Spleen (tissue), 7 donors: ENCODE measurements around the gene RGMB.

Source experiments
- POLR2A ChIP-seq, 3 donors: fragments of 450-650 bp; IDR thresholded peaks; one replicate each; pipeline ENCODE4 v1.5.1; 2017; ENCODE audit warnings: antibody characterized with exemption in 3 of 3, mild to moderate bottlenecking in 1 of 3
- POLR2AphosphoS5 ChIP-seq, 3 donors: sonication (generic); formaldehyde crosslinking; IDR thresholded peaks; one replicate each; pipeline ENCODE4 v1.5.1; 2017; ENCODE audit warnings: antibody characterized with exemption in 3 of 3
- TF ChIP-seq, protein P1 (sequence below), 11 experiments: fragments of 200-600 bp in 7 of 11; fragments of 450-650 bp in 4 of 11; sonication (generic) in 4 of 11; IDR thresholded peaks in 8 of 11; conservative IDR thresholded peaks in 3 of 11; 1 replicate in 7 of 11; 2 replicates in 4 of 11; pipeline versions ENCODE4 v1.4.0 to v1.8.0; 2016 to 2021; ENCODE audit warnings: antibody characterized with exemption in 11 of 11, inconsistent platforms in 4 of 11, mild to moderate bottlenecking in 1 of 11
- donor health status: DM: no; HTN: no; CAD: no; lungs with moderate emphysema.
- donor health status: DM: no; HTN: no; CAD: no.
- donor health status: DM: no; HTN: no; CAD: no.

DNA sequence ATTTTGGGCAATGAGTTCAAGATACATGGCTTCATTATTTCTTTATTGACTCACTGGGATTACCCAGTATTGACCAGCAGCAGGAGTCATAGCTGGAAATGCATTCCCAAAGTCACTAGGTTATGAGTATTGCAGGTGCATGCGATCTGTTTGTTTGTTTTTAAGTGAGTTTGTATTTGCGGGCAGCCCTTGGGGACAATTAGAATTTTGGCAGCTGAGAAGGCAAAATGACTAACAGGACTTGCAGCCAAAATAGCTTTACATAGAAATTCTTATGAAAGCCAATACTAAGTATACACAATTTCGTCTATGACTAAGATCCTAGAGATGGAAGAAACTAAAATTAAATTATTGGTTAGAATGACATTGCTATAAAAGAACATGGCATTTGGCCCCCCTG is 18.1 kb upstream of the RGMB start:
- TF ChIP-seq, protein P1, sequence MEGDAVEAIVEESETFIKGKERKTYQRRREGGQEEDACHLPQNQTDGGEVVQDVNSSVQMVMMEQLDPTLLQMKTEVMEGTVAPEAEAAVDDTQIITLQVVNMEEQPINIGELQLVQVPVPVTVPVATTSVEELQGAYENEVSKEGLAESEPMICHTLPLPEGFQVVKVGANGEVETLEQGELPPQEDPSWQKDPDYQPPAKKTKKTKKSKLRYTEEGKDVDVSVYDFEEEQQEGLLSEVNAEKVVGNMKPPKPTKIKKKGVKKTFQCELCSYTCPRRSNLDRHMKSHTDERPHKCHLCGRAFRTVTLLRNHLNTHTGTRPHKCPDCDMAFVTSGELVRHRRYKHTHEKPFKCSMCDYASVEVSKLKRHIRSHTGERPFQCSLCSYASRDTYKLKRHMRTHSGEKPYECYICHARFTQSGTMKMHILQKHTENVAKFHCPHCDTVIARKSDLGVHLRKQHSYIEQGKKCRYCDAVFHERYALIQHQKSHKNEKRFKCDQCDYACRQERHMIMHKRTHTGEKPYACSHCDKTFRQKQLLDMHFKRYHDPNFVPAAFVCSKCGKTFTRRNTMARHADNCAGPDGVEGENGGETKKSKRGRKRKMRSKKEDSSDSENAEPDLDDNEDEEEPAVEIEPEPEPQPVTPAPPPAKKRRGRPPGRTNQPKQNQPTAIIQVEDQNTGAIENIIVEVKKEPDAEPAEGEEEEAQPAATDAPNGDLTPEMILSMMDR (IDR thresholded peaks at IDR 0.05 in 8 of 11, conservative IDR thresholded peaks at IDR 0.05 in 3 of 11): no peak
- TF ChIP-seq POLR2AphosphoS5 (IDR thresholded peaks at IDR 0.05): no peak
- no peak for TF ChIP-seq POLR2A (IDR thresholded peaks at IDR 0.05)
